Measurements from ENCODE around the gene ACADSB.

Gene ACADSB

DNA sequence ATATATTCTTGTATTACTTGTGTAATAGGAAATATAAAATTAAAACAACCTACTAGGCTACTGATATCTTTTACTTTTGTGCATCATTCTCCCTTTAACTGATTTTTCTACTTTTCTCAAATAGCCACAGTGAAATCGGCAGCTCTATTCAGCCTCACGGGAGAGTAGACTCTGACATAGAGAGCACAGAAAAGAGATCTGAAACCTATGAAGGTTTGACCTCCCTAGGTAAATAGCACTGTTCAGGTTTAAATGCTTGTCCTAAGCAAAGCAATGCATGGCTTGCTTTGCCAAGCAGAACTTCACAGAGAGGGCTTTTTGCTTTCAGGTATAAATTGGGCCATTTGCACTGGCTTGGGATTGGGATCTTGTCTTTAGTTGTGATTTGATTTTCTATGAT, 53.1 kb downstream of the ACADSB start:
- DNase-seq (ENCODE audit: low read depth, low spot score) = no peak
- no peak overlapping the region for H3K4me3 ChIP-seq (ENCODE audit: low read depth, low read length)
- ChIA-PET CTCF (no interaction called here), POLR2A (no interaction called here)
- TF ChIP-seq, protein P1, sequence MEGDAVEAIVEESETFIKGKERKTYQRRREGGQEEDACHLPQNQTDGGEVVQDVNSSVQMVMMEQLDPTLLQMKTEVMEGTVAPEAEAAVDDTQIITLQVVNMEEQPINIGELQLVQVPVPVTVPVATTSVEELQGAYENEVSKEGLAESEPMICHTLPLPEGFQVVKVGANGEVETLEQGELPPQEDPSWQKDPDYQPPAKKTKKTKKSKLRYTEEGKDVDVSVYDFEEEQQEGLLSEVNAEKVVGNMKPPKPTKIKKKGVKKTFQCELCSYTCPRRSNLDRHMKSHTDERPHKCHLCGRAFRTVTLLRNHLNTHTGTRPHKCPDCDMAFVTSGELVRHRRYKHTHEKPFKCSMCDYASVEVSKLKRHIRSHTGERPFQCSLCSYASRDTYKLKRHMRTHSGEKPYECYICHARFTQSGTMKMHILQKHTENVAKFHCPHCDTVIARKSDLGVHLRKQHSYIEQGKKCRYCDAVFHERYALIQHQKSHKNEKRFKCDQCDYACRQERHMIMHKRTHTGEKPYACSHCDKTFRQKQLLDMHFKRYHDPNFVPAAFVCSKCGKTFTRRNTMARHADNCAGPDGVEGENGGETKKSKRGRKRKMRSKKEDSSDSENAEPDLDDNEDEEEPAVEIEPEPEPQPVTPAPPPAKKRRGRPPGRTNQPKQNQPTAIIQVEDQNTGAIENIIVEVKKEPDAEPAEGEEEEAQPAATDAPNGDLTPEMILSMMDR (IDR thresholded peaks at IDR 0.05; ENCODE audit: insufficient read depth, low read length, missing control alignments) = no peak

DNA sequence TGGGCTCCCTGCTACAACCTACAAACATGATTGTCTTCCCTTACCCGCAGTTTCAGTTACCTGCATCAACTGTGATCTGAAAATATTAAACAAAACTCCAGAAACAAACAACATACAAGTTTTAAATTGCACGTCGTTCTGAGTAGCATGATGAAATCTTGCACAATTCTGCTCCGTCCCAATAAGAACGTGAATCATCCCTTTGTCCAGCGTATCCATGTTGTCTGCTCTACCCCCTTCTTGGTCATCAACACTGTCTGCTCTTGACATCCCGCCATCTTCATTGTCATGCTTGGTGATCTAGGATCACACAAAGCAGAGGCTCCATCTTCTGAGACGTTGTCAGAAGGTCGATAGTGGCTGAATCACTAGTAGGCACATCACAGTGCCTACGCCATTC, 53.9 kb downstream of the ACADSB start:
- no peak for DNase-seq (ENCODE audit: low read depth, low spot score)
- TF ChIP-seq, protein P1 (IDR thresholded peaks at IDR 0.05; ENCODE audit: insufficient read depth, low read length, missing control alignments) = no peak
- no peak overlapping the region for H3K4me3 ChIP-seq (ENCODE audit: low read depth, low read length)
- CTCF ChIA-PET = no interaction called here
- POLR2A ChIA-PET = no interaction called here

DNA sequence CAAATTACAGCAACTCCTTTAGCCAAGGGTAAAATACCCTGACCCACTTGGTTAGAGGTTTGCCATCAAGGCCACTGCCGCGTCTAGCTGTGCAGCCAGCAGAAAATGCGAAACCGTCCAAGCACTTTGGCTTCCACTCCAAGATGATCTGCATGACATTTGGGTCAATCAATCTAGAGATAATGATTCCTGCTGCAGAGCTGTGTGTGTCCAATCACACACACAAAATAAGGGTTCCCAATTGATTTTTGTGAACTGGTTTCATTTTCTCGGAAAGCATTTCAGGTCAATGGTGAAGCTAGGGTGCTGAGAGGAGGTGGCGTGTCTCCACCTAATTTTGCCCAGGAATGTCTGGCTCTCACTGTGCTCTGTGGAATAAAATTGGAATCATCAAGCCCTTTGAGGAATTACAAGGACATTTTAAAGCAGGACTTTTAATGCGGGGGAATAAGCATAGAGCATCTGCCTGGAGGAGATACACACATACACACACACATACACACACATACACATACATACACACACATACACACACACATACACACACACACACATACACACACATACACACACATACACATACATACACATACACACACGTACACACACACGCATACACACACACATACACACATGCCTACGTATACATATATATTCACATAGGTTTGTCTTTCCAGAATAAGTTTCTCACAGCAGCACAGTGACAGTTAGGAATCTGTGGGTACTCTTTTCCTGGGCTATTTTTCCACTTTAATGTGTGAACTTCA, 59.5 kb downstream of the ACADSB start:
- POLR2A ChIA-PET = no interaction called here
- CTCF ChIA-PET = interaction anchor here (1.2 kb wide), 1 partner anchor 25 kb away, joined by 3 read pairs; no protein-coding TSS in a partner anchor
- TF ChIP-seq, protein P1 (IDR thresholded peaks at IDR 0.05; ENCODE audit: insufficient read depth, low read length, missing control alignments) = no peak
- no peak for DNase-seq (ENCODE audit: low read depth, low spot score)
- H3K4me3 ChIP-seq (ENCODE audit: low read depth, low read length) = no peak overlapping the region

DNA sequence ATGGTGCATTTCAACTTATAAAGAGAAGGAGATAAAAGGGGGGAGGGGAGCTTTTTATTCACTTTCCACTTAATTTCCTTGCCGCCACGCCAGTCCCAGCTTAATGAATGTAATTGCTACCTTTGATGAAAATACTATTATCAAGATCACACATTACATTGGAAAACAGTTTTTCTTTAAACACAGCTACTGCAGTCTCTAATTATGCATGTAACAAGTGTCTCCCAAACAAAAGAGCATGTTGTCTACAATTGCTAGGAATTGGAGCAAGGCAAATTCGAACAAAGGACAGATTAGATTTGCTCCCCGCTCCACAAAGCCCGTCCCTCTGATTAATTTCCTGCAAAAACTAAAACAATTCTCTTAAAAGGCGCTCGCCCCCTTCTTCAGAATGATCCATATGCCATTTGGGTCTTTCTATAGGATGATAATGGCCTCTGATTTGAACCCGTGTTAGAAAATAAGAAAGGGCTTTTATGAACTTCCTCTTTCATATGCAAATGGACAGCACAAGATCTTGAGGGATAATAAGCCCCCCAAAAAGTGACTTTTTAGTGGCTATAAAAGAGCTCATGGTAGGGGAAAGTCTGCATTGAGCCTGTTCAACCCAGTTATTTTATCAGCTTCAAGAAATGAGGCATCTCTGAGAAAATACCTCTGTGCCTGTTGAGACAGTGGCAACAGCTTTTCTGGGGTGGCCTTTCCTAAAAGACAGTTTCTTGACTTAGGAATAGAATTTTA, 60.6 kb downstream of the ACADSB start:
- POLR2A ChIA-PET = no interaction called here
- no peak for DNase-seq (ENCODE audit: low read depth, low spot score)
- CTCF ChIA-PET = interaction anchor here (1.2 kb wide), 1 partner anchor 26 kb away, joined by 3 read pairs; no protein-coding TSS in a partner anchor
- TF ChIP-seq, protein P1 (IDR thresholded peaks at IDR 0.05; ENCODE audit: insufficient read depth, low read length, missing control alignments) = no peak
- no peak overlapping the region for H3K4me3 ChIP-seq (ENCODE audit: low read depth, low read length)

DNA sequence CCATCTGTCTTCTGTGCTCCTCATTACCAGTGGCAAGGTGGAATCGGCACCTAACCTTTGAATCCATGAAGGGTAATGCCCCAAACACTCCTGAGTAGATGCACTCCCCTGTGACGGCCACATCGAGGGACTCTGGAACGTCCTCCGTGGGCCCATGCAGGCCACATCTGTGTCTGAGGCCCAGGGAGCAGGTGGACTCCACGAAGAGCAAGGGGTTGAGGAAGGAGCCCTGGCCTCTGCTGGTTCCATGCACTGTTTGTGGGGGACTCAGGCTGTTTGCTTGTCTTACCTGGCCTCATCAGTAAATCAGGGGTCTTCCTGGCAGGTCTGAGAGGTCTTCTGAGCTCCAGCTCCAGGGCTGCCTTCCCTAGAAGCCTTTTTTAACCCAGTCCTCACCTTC, 64.4 kb downstream of the ACADSB start:
- DNase-seq (ENCODE audit: low read depth, low spot score) = no peak
- TF ChIP-seq, protein P1 (IDR thresholded peaks at IDR 0.05; ENCODE audit: insufficient read depth, low read length, missing control alignments) = no peak
- POLR2A ChIA-PET = no interaction called here
- no peak overlapping the region for H3K4me3 ChIP-seq (ENCODE audit: low read depth, low read length)
- CTCF ChIA-PET = no interaction called here

DNA sequence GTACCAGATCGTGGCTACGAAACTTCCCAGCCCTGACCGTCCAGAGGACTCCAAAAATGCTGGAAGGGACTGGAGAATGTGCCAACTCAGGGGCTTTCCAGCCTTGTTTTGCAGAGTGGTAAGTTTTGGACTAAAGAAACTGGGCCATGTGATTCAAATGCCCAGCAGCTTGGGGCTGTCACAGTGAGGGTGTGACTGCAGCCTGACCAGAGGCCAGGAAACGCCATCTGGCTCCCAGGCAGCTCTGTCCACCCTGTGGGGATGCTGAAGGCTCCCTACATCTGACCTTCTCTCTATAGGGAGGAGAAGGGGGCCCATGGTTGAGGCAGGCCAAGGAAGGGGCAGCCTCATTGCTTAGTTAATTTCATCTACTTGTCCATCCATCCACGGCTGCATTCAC, 65.4 kb downstream of the ACADSB start:
- no peak overlapping the region for H3K4me3 ChIP-seq (ENCODE audit: low read depth, low read length)
- no peak for DNase-seq (ENCODE audit: low read depth, low spot score)
- POLR2A ChIA-PET = no interaction called here
- TF ChIP-seq, protein P1 (IDR thresholded peaks at IDR 0.05; ENCODE audit: insufficient read depth, low read length, missing control alignments) = no peak
- CTCF ChIA-PET = interaction anchor here (0.7 kb wide), 1 partner anchor 30 kb away, joined by 3 read pairs; no protein-coding TSS in a partner anchor

All from AG04449 (cell line).